ENCODE results near the gene NDUFB2.
"Not testable (repeated sequence)": the region's sequence is repeated elsewhere in the genome, so short reads cannot be mapped to it uniquely, and the experiment has no call there.

NDUFB2 gene

GRCh38 chr7:140732416-140732815 is 35.9 kb downstream of the NDUFB2 start:
- Histone ChIP-seq H3K9me3 (ENCODE audit: control extremely low read depth in 1 of 5, control insufficient read depth in 4 of 5, insufficient read depth in 2 of 5, low read depth in 1 of 5, low read length in 4 of 5) (peaks cover 0 to 1% (median 0%) of the 10 kb centered on the region in 5 experiments), H3K4me3 (ENCODE audit: control insufficient read depth in 1 of 7, extremely low read depth in 1 of 7, insufficient read depth in 4 of 7, low read depth in 2 of 7, low read length in 6 of 7) (no peak overlapping the region), H3K27me3 (replicated peaks in 2 of 5; ENCODE audit: control insufficient read depth in 4 of 5, insufficient read depth in 5 of 5, low read length in 4 of 5) (no peaks in the 10 kb centered on the region), H3K36me3 (ENCODE audit: control insufficient read depth in 4 of 4, insufficient read depth in 4 of 4, low read length in 3 of 4) (peaks cover 0 to 19% (median 11%) of the 10 kb centered on the region in 4 experiments), H3K27ac (ENCODE audit: insufficient read depth in 1 of 2, low read depth in 1 of 2, low read length in 2 of 2, poor library complexity in 1 of 2, severe bottlenecking in 2 of 2) (no peak overlapping the region), H3K4me1 (ENCODE audit: control extremely low read depth in 1 of 4, control insufficient read depth in 4 of 4, insufficient read depth in 4 of 4, low read length in 3 of 4) (no peaks in the 10 kb centered on the region)
- WGBS (ENCODE audit: insufficient coverage), result 92% methylated on average over 2 of the region's 2 CpGs
- ChIA-PET POLR2A (no interaction called here), CTCF (no interaction called here)
- DNase-seq, result no peak

- no peak overlapping the region for H3K4me3 ChIP-seq (ENCODE audit: control insufficient read depth in 1 of 7, extremely low read depth in 1 of 7, insufficient read depth in 4 of 7, low read depth in 2 of 7, low read length in 6 of 7)
- H3K9me3 ChIP-seq (ENCODE audit: control extremely low read depth in 1 of 5, control insufficient read depth in 4 of 5, insufficient read depth in 2 of 5, low read depth in 1 of 5, low read length in 4 of 5), result peaks cover 0 to 1% (median 0%) of the 10 kb centered on the region in 5 experiments
- H3K4me1 ChIP-seq (ENCODE audit: control extremely low read depth in 1 of 4, control insufficient read depth in 4 of 4, insufficient read depth in 4 of 4, low read length in 3 of 4), result no peaks in the 10 kb centered on the region
- ChIA-PET POLR2A (no interaction called here), CTCF (interaction anchor here (0.6 kb wide), 1 partner anchor 11 kb away, joined by 3 read pairs; no protein-coding TSS in a partner anchor)
- H3K27me3 ChIP-seq (replicated peaks in 2 of 5; ENCODE audit: control insufficient read depth in 4 of 5, insufficient read depth in 5 of 5, low read length in 4 of 5), result no peaks in the 10 kb centered on the region
- peaks cover 4 to 27% (median 11%) of the 10 kb centered on the region in 4 experiments for H3K36me3 ChIP-seq (ENCODE audit: control insufficient read depth in 4 of 4, insufficient read depth in 4 of 4, low read length in 3 of 4)
- no peak for DNase-seq
- no peak overlapping the region for H3K27ac ChIP-seq (ENCODE audit: insufficient read depth in 1 of 2, low read depth in 1 of 2, low read length in 2 of 2, poor library complexity in 1 of 2, severe bottlenecking in 2 of 2)
- WGBS (ENCODE audit: insufficient coverage), result no CpG with 5 or more reads among the region's 2 CpGs
Observed at GRCh38 chr7:140734096-140734495, 37.6 kb downstream of the NDUFB2 start.

- CTCF ChIA-PET, result interaction anchor here (0.7 to 1.0 kb wide), 2 partner anchors 8 to 14 kb away, joined by 3 to 4 read pairs; no protein-coding TSS in a partner anchor
- 100% methylated on average over 2 of the region's 2 CpGs for WGBS (ENCODE audit: insufficient coverage)
- H3K36me3 ChIP-seq (ENCODE audit: control insufficient read depth in 4 of 4, insufficient read depth in 4 of 4, low read length in 3 of 4), result peaks cover 8 to 30% (median 12%) of the 10 kb centered on the region in 4 experiments
- H3K4me3 ChIP-seq (ENCODE audit: control insufficient read depth in 1 of 7, extremely low read depth in 1 of 7, insufficient read depth in 4 of 7, low read depth in 2 of 7, low read length in 6 of 7), result no peak overlapping the region
- POLR2A ChIA-PET, result no interaction called here
- DNase-seq, result no peak
- H3K27ac ChIP-seq (ENCODE audit: insufficient read depth in 1 of 2, low read depth in 1 of 2, low read length in 2 of 2, poor library complexity in 1 of 2, severe bottlenecking in 2 of 2), result no peak overlapping the region
- H3K27me3 ChIP-seq (replicated peaks in 2 of 5; ENCODE audit: control insufficient read depth in 4 of 5, insufficient read depth in 5 of 5, low read length in 4 of 5), result no peaks in the 10 kb centered on the region
- H3K9me3 ChIP-seq (ENCODE audit: control extremely low read depth in 1 of 5, control insufficient read depth in 4 of 5, insufficient read depth in 2 of 5, low read depth in 1 of 5, low read length in 4 of 5), result peaks cover 0 to 1% (median 0%) of the 10 kb centered on the region in 5 experiments
- H3K4me1 ChIP-seq (ENCODE audit: control extremely low read depth in 1 of 4, control insufficient read depth in 4 of 4, insufficient read depth in 4 of 4, low read length in 3 of 4), result no peaks in the 10 kb centered on the region
Observed at GRCh38 chr7:140734729-140735128, 38.2 kb downstream of the NDUFB2 start.

GRCh38 chr7:140738280-140738679 is 41.8 kb downstream of the NDUFB2 start:
- Histone ChIP-seq H3K4me1 (ENCODE audit: control extremely low read depth in 1 of 4, control insufficient read depth in 4 of 4, insufficient read depth in 4 of 4, low read length in 3 of 4) (no peaks in the 10 kb centered on the region), H3K4me3 (ENCODE audit: control insufficient read depth in 1 of 7, extremely low read depth in 1 of 7, insufficient read depth in 4 of 7, low read depth in 2 of 7, low read length in 6 of 7) (no peak overlapping the region), H3K36me3 (ENCODE audit: control insufficient read depth in 4 of 4, insufficient read depth in 4 of 4, low read length in 3 of 4) (peaks cover 8 to 26% (median 16%) of the 10 kb centered on the region in 4 experiments), H3K9me3 (ENCODE audit: control extremely low read depth in 1 of 5, control insufficient read depth in 4 of 5, insufficient read depth in 2 of 5, low read depth in 1 of 5, low read length in 4 of 5) (peaks cover 0 to 1% (median 0%) of the 10 kb centered on the region in 5 experiments), H3K27me3 (replicated peaks in 2 of 5; ENCODE audit: control insufficient read depth in 4 of 5, insufficient read depth in 5 of 5, low read length in 4 of 5) (no peaks in the 10 kb centered on the region), H3K27ac (ENCODE audit: insufficient read depth in 1 of 2, low read depth in 1 of 2, low read length in 2 of 2, poor library complexity in 1 of 2, severe bottlenecking in 2 of 2) (no peak overlapping the region)
- ChIA-PET POLR2A (interaction anchor here (0.6 kb wide), 2 partner anchors 13 to 79 kb away, joined by 3 read pairs; no protein-coding TSS in a partner anchor), CTCF (interaction anchor here (0.9 kb wide), 2 partner anchors 14 to 17 kb away, joined by 3 read pairs; no protein-coding TSS in a partner anchor)
- DNase-seq, result no peak

- H3K27ac ChIP-seq (ENCODE audit: insufficient read depth in 1 of 2, low read depth in 1 of 2, low read length in 2 of 2, poor library complexity in 1 of 2, severe bottlenecking in 2 of 2); H3K4me3 ChIP-seq (ENCODE audit: control insufficient read depth in 1 of 7, extremely low read depth in 1 of 7, insufficient read depth in 4 of 7, low read depth in 2 of 7, low read length in 6 of 7); H3K27me3 ChIP-seq (replicated peaks in 2 of 5; ENCODE audit: control insufficient read depth in 4 of 5, insufficient read depth in 5 of 5, low read length in 4 of 5); DNase-seq; H3K4me1 ChIP-seq (ENCODE audit: control extremely low read depth in 1 of 4, control insufficient read depth in 4 of 4, insufficient read depth in 4 of 4, low read length in 3 of 4); H3K9me3 ChIP-seq (ENCODE audit: control extremely low read depth in 1 of 5, control insufficient read depth in 4 of 5, insufficient read depth in 2 of 5, low read depth in 1 of 5, low read length in 4 of 5); POLR2A ChIA-PET: not testable (repeated sequence)
- CTCF ChIA-PET, result interaction anchor here (3.0 kb wide), 1 partner anchor 17 kb away, joined by 10 read pairs; no protein-coding TSS in a partner anchor
- WGBS (ENCODE audit: insufficient coverage), result no CpG with 5 or more reads among the region's 4 CpGs
- peaks cover 9 to 22% (median 21%) of the 10 kb centered on the region in 4 experiments for H3K36me3 ChIP-seq (ENCODE audit: control insufficient read depth in 4 of 4, insufficient read depth in 4 of 4, low read length in 3 of 4)
Observed at GRCh38 chr7:140743255-140743654, 46.7 kb downstream of the NDUFB2 start.

- WGBS (ENCODE audit: insufficient coverage), result 100% methylated on average over 1 of the region's 2 CpGs
- Histone ChIP-seq H3K4me1 (ENCODE audit: control extremely low read depth in 1 of 4, control insufficient read depth in 4 of 4, insufficient read depth in 4 of 4, low read length in 3 of 4) (peaks cover 0 to 8% (median 4%) of the 10 kb centered on the region in 4 experiments), H3K36me3 (ENCODE audit: control insufficient read depth in 4 of 4, insufficient read depth in 4 of 4, low read length in 3 of 4) (peaks cover 9 to 21% (median 16%) of the 10 kb centered on the region in 4 experiments), H3K9me3 (ENCODE audit: control extremely low read depth in 1 of 5, control insufficient read depth in 4 of 5, insufficient read depth in 2 of 5, low read depth in 1 of 5, low read length in 4 of 5) (no peaks in the 10 kb centered on the region), H3K4me3 (ENCODE audit: control insufficient read depth in 1 of 7, extremely low read depth in 1 of 7, insufficient read depth in 4 of 7, low read depth in 2 of 7, low read length in 6 of 7) (no peak overlapping the region), H3K27ac (ENCODE audit: insufficient read depth in 1 of 2, low read depth in 1 of 2, low read length in 2 of 2, poor library complexity in 1 of 2, severe bottlenecking in 2 of 2) (no peak overlapping the region), H3K27me3 (replicated peaks in 2 of 5; ENCODE audit: control insufficient read depth in 4 of 5, insufficient read depth in 5 of 5, low read length in 4 of 5) (no peaks in the 10 kb centered on the region)
- ChIA-PET POLR2A (interaction anchor here (0.6 kb wide), 1 partner anchor 265 kb away, joined by 3 read pairs; the partner anchor contains the start of gene MKRN1), CTCF (interaction anchor here (3.0 kb wide), 1 partner anchor 18 kb away, joined by 10 read pairs; no protein-coding TSS in a partner anchor)
- DNase-seq, result no peak
Observed at GRCh38 chr7:140744005-140744404, 47.5 kb downstream of the NDUFB2 start.

- H3K4me3 ChIP-seq (ENCODE audit: control insufficient read depth in 1 of 7, extremely low read depth in 1 of 7, insufficient read depth in 4 of 7, low read depth in 2 of 7, low read length in 6 of 7), result no peak overlapping the region
- ChIA-PET POLR2A (interaction anchor here (0.6 kb wide), 1 partner anchor 247 kb away, joined by 7 read pairs; no protein-coding TSS in a partner anchor), CTCF (interaction anchor here (1.2 to 3.0 kb wide), 3 partner anchors 19 to 66 kb away, joined by 3 to 10 read pairs (median 3); no protein-coding TSS in a partner anchor)
- DNase-seq, result peak; percentile 3 to 29 (median 15)
- no peaks in the 10 kb centered on the region for H3K27me3 ChIP-seq (replicated peaks in 2 of 5; ENCODE audit: control insufficient read depth in 4 of 5, insufficient read depth in 5 of 5, low read length in 4 of 5)
- no peak overlapping the region for H3K27ac ChIP-seq (ENCODE audit: insufficient read depth in 1 of 2, low read depth in 1 of 2, low read length in 2 of 2, poor library complexity in 1 of 2, severe bottlenecking in 2 of 2)
- H3K36me3 ChIP-seq (ENCODE audit: control insufficient read depth in 4 of 4, insufficient read depth in 4 of 4, low read length in 3 of 4), result peaks cover 2 to 17% (median 14%) of the 10 kb centered on the region in 4 experiments
- H3K4me1 ChIP-seq (ENCODE audit: control extremely low read depth in 1 of 4, control insufficient read depth in 4 of 4, insufficient read depth in 4 of 4, low read length in 3 of 4), result peaks cover 0 to 8% (median 4%) of the 10 kb centered on the region in 4 experiments
- WGBS (ENCODE audit: insufficient coverage), result 91% methylated on average over 4 of the region's 6 CpGs
- H3K9me3 ChIP-seq (ENCODE audit: control extremely low read depth in 1 of 5, control insufficient read depth in 4 of 5, insufficient read depth in 2 of 5, low read depth in 1 of 5, low read length in 4 of 5), result no peaks in the 10 kb centered on the region
Observed at GRCh38 chr7:140745266-140746058, 49.0 kb downstream of the NDUFB2 start.
